NCI-H1048 (cell line): ENCODE measurements around the gene SLAMF1.
"Not testable (repeated sequence)": the region's sequence is repeated elsewhere in the genome, so short reads cannot be mapped to it uniquely, and the experiment has no call there.

Source experiments
- DNase-seq: peaks from one replicate; lab custom pipeline; 2025; lab: John Stamatoyannopoulos, UW

Gene SLAMF1

GRCh38 chr1:160640359-160641123, 6.3 kb downstream of the SLAMF1 start:
- no peak for DNase-seq

DNA sequence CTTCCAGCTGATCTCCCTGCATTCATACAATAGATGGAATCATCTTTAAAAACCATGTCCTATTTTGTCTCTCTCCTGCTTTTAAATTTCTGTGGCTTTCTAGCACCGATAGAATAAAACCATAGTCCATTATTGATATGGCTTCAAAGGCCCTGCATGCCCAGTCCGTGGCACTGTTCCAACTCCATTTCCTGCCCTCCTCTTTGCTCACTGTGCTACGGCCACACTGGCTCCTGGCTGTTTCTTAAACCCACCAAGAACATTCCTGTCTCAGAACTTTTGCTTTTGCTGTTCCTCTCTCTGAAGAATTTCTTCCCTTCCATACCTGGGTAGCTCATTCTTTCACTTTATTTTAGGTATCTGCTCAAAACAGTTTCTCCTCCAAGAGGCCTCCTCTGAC, 7.2 kb downstream of the SLAMF1 start:
- DNase-seq = no peak

DNA sequence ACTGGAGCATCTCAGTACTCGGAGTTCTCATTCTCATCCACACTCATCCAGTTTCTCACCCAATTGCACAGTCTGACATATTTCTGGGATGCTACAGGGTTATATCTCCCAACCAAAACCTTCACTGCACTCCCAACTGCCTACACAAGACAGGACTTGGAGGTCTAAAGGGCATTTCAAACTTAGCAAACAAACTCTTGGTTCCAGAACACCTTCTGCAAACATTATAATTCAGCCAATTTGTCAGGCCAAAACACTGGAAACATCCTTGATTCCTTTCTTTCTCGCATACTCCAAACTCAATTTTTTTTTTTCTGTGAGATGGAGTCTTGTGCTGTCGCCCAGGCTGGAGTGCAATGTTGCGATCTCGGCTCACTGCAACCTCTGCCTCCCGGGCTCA, 7.9 kb downstream of the SLAMF1 start:
- DNase-seq = no peak

DNA sequence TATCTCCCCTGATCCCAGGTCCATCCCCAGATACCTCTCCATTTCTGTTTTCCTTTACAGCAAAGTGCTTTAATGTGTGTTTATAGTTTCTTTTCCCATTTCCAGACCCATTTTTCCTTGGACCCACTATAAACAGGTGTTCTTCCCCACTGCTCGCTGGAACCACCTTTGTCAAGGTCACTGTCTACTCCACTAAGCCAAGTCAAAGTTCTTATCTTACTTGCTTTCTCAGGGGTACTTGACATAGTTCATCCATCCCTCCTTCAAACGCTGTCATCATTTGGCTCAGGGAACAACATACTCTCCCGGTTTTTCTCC, 8.3 kb downstream of the SLAMF1 start:
- DNase-seq = no peak

DNA sequence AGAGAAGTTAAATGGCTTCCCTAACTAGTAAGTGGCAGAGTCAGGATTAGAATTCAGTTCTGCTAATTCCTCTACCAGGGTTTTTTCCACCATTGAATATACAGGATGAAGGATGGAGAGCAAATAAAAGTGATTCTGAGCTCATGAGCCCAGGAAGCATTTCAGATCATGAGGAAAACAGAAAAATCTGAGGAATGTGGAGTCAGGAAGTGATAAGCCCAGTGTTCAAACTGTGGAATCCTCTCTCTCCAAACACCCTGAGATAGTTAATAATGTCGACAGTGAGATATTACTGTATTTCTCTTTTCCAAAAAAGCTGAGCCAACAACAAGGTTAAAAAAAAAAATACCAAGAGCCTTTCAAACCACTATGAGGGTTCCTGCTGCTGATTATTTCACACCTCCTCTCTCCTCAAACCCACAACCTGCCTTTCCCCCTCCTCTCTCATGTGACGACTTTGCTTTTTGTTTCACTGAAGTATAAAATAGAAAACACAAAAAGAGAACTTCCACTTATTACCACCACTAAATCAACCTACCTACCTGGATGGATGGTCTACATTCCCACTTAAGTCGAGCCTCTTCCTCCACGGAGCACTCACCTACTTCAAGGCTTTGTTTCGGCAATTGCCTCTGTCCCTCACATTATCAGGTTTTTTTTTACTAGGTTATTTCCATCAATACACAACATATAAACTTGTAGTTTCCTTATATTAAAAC, 8.9 kb downstream of the SLAMF1 start:
- no peak for DNase-seq

DNA sequence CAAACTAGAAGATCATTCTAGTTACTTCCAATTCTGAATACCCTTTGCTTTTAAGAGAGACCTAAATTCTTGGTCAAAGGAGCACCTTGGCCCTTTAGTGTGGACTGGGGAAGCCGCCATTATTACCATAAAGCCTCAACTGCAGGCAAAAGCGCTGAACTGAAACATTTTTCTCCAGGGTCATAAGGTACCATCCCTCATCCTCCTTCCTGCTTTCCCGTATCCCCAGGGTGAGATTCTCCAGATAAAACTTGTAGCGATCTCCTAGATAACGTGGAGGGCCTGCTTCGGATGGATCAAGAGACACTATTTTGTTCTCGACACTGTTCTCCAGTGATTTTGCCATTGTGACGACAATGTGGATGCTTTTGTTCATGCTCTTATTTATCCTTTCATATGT, 9.8 kb downstream of the SLAMF1 start:
- no peak for DNase-seq

DNA sequence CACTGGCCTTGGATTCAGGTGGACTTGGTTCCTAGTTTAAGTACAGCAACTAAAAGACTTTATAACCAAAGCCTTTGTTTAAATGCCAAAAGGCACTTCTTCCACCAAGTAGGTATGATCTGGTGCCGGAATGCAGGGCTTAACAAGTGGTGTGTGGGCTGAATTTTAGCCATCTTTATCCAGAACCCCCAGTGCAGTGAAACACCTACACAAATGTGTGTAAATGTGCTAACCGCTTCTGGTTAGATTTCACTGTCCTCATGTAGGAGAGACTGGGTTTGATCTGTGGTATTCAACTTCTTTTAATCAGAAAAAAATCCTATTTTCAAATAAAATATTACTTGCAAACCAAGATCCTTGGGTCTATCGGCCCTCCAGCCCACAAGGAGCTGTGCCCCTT, 10.3 kb downstream of the SLAMF1 start:
- DNase-seq = no peak

GRCh38 chr1:160636076-160636475, 10.8 kb downstream of the SLAMF1 start:
- no peak for DNase-seq

DNA sequence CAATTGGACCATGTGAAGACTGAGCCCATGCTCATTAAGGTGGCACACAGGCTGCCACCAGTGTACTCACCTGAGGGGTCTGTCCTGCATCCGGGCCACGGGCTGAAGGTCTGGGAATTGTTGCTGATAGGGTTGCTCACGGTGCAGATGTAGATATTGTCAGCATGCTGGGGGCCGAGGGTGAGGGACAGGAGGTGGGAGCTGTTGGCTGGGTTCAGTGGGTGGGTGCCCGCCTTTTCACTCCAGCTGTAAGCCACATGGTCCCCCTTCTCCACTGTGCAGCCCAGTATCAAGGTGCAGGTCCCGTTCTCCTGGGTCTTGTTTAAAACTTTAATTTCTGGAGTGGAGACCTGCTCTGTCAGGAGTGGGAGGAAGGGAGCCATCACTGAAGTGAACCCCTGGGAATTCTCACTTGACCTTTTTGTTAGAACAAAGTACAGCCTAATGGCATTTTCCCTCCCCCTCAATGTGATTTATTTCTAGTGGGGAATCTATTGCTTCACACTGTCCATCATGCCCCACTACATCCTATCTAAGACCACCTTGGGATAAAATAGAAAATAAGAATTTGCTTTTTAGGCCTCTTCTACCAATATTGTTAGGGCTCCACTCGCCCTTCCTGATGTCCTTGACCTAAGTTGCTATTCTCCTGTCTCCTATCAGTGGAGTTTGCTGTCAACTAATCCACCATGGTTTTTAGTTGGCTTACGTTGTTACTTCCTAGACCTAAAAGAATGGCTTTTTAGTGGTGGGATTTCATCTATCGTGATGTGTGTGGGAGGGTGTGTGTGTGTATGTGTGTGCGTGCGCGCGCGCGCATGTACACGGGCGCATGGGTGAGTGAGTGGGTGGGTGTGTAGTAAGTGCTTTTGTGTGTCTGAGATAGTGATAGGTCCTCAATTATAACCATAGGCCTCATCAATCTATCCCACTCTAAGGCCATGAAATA, 12.0 kb downstream of the SLAMF1 start:
- DNase-seq = no peak

DNA sequence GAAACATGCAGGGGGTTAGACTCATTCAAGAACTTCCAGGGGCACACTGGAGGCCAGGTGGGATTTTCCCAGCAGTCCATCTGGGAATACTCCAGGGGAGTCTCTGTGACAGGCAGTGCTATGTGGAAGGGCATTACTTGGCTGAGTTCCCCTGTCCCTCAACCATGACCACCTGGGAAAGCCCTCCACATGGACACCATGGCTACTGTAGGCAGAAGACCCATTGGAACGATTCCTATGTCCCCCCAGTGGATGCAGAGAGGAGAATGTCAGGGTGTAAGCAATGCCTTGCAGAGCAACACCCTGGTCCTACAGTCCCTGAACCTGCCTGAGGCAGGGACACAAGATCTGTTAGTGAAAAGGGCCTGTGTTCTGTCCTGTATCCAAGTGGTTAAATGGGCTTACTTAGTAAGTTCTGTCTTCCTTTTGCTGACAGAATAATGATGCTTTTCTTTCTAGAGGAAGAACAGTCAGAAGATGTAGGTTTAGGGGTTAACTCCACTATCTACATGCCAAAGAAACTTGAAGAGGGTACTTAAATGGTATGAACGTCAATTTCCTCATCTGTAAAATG, 13.4 kb downstream of the SLAMF1 start:
- DNase-seq = no peak

GRCh38 chr1:160631983-160632625, 14.7 kb downstream of the SLAMF1 start:
- no peak for DNase-seq

- no peak for DNase-seq
Observed at GRCh38 chr1:160630523-160631451, 16.1 kb downstream of the SLAMF1 start.

- no peak for DNase-seq
Observed at GRCh38 chr1:160629286-160630210, 17.3 kb downstream of the SLAMF1 start.

DNA sequence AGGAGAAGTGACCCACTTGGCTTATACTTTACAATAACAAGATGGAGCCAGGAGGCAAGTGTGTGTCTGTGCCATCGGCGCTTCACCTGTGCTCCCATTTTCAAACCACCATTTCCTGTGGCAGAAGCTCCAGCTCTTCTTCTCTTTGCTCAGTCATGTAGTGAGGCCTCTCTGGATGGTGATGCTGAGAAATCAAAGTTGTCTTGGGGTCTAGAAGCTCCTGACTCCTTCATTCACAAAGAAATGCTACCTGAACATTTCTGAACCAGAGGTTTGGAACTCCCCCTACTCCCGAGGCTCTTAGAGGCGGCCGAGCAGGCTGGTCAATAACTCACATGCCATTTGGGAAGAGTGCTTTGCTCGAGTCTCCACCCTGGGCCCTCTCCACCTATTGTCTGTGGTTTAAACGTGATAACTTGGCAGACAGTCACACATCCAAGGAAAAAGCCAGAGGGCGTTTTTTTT, 18.0 kb downstream of the SLAMF1 start:
- DNase-seq = no peak

DNA sequence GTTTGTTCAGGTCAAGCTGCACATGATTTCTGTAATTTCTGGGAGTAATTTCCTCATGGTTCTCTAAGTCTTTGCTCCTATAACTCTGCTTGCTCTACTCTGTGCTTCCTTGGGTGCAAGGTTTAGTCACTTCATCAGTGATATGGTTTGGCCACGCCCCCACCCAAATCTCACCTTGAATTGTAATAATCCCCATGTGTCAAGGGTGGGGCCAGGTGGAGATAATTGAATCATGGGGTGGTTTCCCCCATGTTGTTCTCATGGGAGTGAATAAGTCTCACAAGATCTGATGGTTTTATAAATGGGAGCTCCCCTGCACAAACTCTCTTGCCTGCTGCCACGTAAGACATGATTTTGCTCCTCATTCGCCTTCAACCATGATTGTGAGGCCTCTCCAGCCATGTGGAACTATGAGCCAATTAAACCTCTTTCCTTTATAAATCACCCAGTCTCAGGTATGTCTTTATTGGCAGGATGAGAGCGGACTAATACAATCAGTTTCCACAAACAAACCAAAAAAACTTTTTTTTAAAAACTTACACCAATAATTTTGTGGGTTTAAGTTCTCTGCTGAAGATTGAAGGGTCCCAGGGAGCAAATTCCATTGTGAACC, 19.1 kb downstream of the SLAMF1 start:
- not testable (repeated sequence) for DNase-seq

GRCh38 chr1:160626509-160627342, 20.1 kb downstream of the SLAMF1 start:
- no peak for DNase-seq

DNA sequence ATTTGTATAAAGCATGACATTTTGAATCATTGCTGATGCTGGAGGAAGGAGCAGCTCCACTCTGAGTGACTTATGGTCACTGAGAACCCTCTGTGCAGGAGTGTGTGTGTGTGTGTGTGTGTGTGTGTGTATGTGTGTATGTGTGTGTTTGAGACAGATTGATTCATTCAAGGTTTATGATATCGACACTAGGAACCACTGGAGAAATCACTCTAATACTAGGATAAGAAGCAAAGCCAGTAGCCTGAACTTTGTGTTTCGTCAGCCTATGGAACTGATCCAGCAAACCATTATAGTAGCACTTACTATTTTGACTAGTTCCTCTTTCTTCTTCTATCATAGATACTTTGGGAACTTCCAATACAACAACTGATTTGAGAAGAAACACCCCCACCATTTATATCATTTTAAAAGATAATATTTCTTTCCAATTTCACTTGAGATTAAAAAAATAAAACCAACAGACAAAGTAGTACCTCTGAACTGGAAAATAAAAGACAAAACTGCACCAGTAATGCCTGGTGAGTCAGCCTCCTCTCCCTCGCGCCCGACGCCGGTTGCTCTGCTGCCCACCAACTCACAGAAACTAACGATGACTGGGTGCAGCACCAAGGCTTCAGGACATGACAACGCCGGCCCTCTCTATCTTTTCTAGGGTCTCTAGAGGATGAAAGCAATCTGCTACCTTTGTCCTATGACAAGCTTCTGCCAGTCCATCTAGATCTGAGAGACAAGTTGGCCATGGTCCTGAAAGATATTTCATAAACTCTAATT, 20.9 kb downstream of the SLAMF1 start:
- DNase-seq = no peak
